Karpas-422 (cell line): ENCODE data around the gene AATK. TPM values are rescaled to one million over a fixed set of nuclear protein-coding genes. Genes with fewer than 3 reads are reported as not detected.
A peak's percentile ranks its signal among the peaks of the same experiment; 100 is the strongest.
"Not testable (repeated sequence)": the region's sequence is repeated elsewhere in the genome, so short reads cannot be mapped to it uniquely, and the experiment has no call there.

Experiments used
- DNase-seq: peaks from one replicate; pipeline ENCODE4 v3.0.0-alpha.2; 2015
- H2AFZ ChIP-seq: fragments of 200-600 bp; sonication (generic); 2 replicates; pipeline ENCODE4 v1.6.1; 2014; ENCODE audit warnings: antibody characterized with exemption, low read length, mixed read lengths
- H3K27ac ChIP-seq: fragments of 200-600 bp; sonication (generic); 2 replicates; pipeline ENCODE4 v1.5.1; 2014; ENCODE audit warnings: mild to moderate bottlenecking, low read length, moderate library complexity
- H3K27me3 ChIP-seq: fragments of 200-600 bp; sonication (generic); 2 replicates; pipeline ENCODE4 v1.6.1; 2014; ENCODE audit warnings: low read length, mixed read lengths
- H3K36me3 ChIP-seq: fragments of 200-600 bp; sonication (generic); 2 replicates; pipeline ENCODE4 v1.6.1; 2014; ENCODE audit warnings: low read length, mixed read lengths; ENCODE audit not compliant: insufficient read depth
- H3K4me1 ChIP-seq: fragments of 200-600 bp; sonication (generic); 2 replicates; pipeline ENCODE4 v1.6.1; 2014; ENCODE audit warnings: mild to moderate bottlenecking, low read length, mixed read lengths
- H3K4me2 ChIP-seq: fragments of 200-600 bp; sonication (generic); 2 replicates; pipeline ENCODE4 v1.6.1; 2014; ENCODE audit warnings: low read length, low read depth, mild to moderate bottlenecking; ENCODE audit not compliant: poor library complexity, severe bottlenecking
- H3K4me3 ChIP-seq: fragments of 200-600 bp; sonication (generic); 2 replicates; pipeline ENCODE4 v1.5.1; 2014; ENCODE audit warnings: mild to moderate bottlenecking, antibody characterized with exemption, low read length, mixed read lengths
- H3K79me2 ChIP-seq: fragments of 200-600 bp; sonication (generic); 2 replicates; pipeline ENCODE4 v1.6.1; 2014; ENCODE audit warnings: mild to moderate bottlenecking, low read length, mixed read lengths
- H3K9ac ChIP-seq: fragments of 200-600 bp; sonication (generic); 2 replicates; pipeline ENCODE4 v1.6.0; 2014; ENCODE audit warnings: low read length
- H3K9me2 ChIP-seq: fragments of 200-600 bp; sonication (generic), shearing (Covaris generic); replicated peaks from 2 replicates; pipeline ENCODE4 v1.6.0; 2014; ENCODE audit warnings: mild to moderate bottlenecking, low read length, moderate library complexity; ENCODE audit not compliant: insufficient read depth
- H3K9me3 ChIP-seq: fragments of 300-700, 200-600 bp; sonication (generic); 2 replicates; pipeline ENCODE4 v1.6.1; 2014; ENCODE audit warnings: low read length, mixed read lengths
- H4K20me1 ChIP-seq: fragments of 200-600 bp; sonication (generic); 2 replicates; pipeline ENCODE4 v1.6.1; 2014; ENCODE audit warnings: mild to moderate bottlenecking, antibody characterized with exemption, low read length, low read depth; ENCODE audit not compliant: insufficient read depth
- total RNA-seq: library from RNA; depleted of rRNA; stranded (reverse); fragments of >200 nt; shearing (Covaris generic); gene quantifications from 2 replicates; pipeline ENCODE4 v1.2.3, GENCODE V29; 2014; ENCODE audit warnings: low replicate concordance

Gene AATK
- total RNA-seq, 1 experiment from 2014 or later, result not detected

DNA sequence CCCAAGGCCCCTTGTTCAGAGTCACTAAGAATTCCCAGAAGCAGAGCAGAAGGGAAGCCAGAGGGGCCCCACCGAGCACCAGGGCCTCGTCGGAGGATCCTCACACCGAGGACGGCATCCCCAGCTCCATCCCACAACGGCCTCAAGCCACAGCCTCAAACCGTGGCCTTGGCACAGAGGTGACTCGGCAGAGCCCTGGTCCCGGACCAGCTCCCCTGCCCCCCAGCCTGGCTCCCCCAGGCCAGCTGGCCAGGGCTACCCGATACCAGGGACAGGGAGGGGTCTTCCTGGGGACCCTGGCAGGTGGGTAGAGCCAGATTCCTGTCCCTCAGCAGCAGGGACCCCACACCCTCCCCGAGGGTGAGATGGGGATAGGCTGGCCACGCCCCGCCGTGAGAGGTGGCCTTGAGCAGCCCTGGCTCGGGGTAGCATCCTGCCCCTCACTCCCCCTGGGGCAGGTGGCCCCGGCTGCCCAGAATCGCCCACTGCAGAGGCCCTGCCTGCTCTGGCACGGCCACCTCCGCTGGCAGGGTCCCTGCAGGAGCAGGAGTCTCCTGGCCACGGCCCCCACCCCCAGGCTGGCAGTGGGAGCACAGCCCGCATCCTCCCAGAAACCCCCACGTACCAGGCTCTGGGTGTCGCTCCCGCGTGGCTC is 6.3 kb downstream of the AATK start:
- Histone ChIP-seq H3K4me1 (no peaks in the 10 kb centered on the region), H3K27me3 (no peaks in the 10 kb centered on the region), H3K9me2 (no peaks in the 10 kb centered on the region), H2AFZ (no peak overlapping the region), H4K20me1 (no peaks in the 10 kb centered on the region), H3K9ac (no peak overlapping the region), H3K36me3 (no peaks in the 10 kb centered on the region), H3K4me3 (no peak overlapping the region), H3K4me2 (no peak overlapping the region), H3K9me3 (no peaks in the 10 kb centered on the region), H3K79me2 (no peaks in the 10 kb centered on the region), H3K27ac (no peak overlapping the region)
- DNase-seq, result no peak

DNA sequence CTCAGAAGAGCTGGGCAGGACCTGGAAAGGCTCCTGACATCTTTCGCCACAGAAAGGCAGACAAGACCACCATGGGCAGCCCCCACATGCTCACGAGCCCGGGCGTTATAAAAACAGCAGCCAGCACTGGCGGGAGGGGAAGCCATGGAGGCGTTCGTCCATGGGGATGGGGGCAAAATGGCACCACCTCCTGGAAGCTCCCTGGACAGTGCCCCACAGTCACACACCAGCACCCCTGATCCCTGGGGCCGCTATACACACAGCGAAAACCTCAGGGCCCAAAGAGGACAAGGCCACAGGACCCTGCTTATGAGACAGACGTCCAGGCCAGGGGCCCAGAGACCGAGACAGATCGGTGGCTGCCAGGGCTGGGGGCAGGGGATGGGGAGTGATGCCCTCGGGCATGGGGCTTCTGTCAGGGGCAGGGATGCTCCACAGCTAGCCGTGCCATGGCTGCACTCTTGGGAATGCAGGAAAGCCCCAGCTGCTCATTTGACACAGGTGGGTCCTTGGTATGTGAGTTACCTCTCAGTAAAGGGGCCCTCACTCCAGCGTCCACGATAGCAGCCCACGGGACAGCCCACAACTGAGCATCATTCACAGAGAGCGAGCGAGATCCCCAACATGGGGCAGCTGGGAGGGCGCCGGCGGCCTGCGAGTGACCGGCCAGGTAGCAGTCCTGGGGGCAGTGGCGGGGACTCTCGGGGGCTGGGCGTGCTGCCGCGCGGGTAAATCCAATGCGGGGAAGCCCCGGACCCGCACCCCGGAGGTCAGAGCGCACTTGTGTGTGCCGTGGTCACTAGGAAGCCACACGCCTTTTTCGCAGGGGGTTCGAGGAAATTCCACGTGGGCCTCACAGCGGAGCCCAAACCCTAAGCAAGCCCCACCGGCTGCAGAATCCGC is 7.1 kb downstream of the AATK start:
- Histone ChIP-seq H3K4me3 (no peak overlapping the region), H2AFZ (no peak overlapping the region), H3K9ac (no peak overlapping the region), H3K9me3 (no peaks in the 10 kb centered on the region), H4K20me1 (no peaks in the 10 kb centered on the region), H3K4me1 (no peaks in the 10 kb centered on the region; the same call in 1 of the 2 replicates), H3K79me2 (no peaks in the 10 kb centered on the region), H3K9me2 (no peaks in the 10 kb centered on the region), H3K27me3 (no peaks in the 10 kb centered on the region), H3K27ac (no peak overlapping the region), H3K36me3 (no peaks in the 10 kb centered on the region), H3K4me2 (no peak overlapping the region)
- no peak for DNase-seq

DNA sequence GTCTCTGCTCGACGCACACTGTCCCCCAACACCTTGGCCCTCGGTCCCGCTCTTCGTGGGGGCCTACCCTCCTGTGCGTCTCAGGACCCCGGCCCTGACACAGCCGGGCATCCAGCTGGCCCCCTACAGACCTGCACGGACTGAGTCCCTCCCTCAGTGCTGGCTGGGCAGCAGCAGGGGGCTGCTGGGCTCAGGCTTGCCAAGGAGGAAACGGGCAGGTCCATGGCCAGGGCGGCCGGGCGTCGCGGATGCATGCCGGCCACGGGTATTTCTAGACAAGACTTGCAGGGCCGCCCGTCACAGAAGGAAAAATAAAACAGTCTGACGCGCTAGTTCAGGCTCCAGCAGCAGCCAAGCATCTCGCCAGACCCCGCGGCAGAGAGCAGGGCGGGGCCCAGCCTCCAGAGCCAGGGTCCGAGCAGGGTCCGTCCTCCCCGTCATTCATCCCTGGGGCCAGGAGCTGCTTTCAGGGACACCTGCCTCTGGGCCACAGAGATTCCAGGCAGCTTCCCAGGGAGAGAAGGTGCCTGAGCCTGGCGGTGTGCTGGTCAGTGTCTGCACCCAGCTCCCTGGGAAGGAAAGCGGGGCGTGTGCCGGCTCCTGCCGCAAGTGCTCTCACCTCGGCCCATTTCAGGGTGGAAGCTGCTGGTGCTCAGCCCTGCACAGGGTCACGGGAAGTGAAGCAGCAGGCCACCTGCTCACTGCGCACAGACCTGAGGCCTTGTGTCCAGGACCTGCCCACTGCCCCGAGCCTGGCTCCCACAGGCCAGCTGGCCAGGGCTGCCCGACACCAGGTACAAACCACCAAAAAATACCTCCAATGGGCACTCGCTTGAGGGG is 8.0 kb downstream of the AATK start:
- no peak for DNase-seq
- H3K9me2 ChIP-seq, result no peaks in the 10 kb centered on the region

DNA sequence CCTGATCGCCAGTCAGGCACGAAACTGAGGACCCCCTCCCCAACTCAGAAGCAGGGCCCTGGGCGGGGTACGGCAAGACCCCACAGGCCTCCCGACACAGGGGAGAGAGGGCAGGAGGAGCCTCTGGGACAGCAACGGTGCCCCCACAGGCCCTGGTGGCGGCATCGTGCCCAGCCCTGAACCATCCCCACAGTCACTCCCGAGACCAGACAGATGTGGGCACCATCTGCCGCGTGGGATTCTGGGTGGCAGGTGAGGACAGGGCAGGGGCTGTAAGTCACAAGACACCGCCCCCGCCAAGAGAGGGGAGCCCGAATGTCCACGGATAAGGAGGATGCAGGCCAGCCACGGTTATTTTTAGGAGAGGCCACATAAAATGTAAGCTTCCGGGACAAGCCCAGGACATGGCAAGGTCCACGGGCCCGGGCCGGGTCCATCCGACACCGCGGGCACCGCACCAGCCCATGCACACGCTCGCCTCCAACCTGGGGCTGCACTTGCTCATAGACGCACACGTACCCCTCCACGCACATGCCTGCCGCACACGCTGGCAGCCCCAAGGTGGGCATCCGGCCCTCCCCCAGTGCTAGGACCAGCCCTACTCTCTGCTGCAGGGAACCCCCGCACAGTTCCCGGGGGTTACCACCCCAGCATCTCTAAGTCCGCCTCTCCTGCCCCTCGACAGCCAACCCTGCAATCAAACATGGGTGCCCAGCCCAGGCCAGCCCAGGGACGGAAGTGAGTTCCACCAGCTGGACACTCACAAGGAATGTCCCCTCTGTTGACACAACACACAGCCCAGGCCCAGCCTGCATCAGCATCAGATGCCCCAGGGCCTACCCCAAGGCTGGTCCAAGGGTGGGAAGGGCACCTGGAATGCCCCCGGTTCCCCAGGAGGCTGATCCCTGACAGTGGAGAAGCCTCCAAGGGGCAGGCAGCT is 8.9 kb downstream of the AATK start:
- no peak overlapping the region for H3K4me2 ChIP-seq
- H3K79me2 ChIP-seq, result no peaks in the 10 kb centered on the region
- no peaks in the 10 kb centered on the region for H3K36me3 ChIP-seq
- H3K9me2 ChIP-seq, result no peaks in the 10 kb centered on the region
- no peak overlapping the region for H3K27ac ChIP-seq
- no peak overlapping the region for H3K4me3 ChIP-seq
- no peak overlapping the region for H3K9ac ChIP-seq
- peaks cover 9% of the 10 kb centered on the region for H3K4me1 ChIP-seq
- no peak for DNase-seq
- no peaks in the 10 kb centered on the region for H3K27me3 ChIP-seq
- H2AFZ ChIP-seq, result no peak overlapping the region
- H4K20me1 ChIP-seq, result no peaks in the 10 kb centered on the region
- no peaks in the 10 kb centered on the region for H3K9me3 ChIP-seq

More for the DNA sequence above, 8.0 kb downstream of the AATK start:
- no peaks in the 10 kb centered on the region for H3K36me3 ChIP-seq
- H2AFZ ChIP-seq, result no peak overlapping the region
- no peaks in the 10 kb centered on the region for H3K27me3 ChIP-seq
- no peak overlapping the region for H3K4me2 ChIP-seq
- H3K79me2 ChIP-seq, result no peaks in the 10 kb centered on the region
- H3K4me3 ChIP-seq, result no peak overlapping the region
- H3K27ac ChIP-seq, result no peak overlapping the region
- H3K4me1 ChIP-seq, result peaks cover 7% of the 10 kb centered on the region
- no peak overlapping the region for H3K9ac ChIP-seq
- no peaks in the 10 kb centered on the region for H3K9me3 ChIP-seq
- no peaks in the 10 kb centered on the region for H4K20me1 ChIP-seq

DNA sequence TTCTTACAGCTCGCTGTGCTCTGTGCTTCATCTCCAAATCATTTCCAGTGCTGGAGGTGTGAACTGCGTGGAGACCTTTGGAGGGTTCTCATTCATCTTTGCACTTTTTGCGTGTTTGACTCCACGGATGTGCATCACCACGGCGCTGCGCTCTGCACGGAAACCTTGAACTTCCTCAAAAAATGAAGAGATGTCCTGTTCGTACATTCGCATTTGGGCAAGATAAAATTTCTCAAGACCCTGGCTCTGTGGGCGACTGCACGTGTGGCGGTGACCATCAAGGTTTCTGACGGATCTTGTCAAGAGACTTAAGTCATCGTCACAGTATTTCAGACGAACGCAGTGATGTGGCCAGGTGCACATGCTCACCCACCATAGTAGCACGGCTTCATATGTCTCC is 11.1 kb downstream of the AATK start:
- Histone ChIP-seq H3K4me1 (peaks cover 9% of the 10 kb centered on the region), H3K9me3 (no peaks in the 10 kb centered on the region)

DNA sequence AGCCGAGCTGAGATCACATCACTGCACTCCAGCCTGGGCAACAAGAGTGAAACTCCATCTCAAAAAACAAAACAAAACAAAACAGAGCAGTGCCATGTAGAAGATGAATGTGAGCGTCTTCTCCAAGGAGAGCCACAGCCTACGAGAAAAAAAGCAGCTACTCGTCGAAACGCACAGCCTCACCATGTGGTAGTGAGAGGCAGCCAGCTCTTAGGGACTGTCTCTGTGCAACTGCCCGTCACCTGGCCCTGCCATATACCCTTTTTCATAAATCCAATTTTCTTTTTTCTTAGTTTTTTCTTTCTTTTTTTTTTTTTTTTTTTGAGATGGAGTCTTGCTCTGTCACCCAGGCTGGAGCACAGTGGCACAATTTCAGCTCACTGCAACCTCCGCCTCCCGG is 12.0 kb downstream of the AATK start:
- H3K79me2 ChIP-seq, H3K27ac ChIP-seq, H3K9me3 ChIP-seq, DNase-seq, H3K4me3 ChIP-seq, H3K36me3 ChIP-seq, H3K9me2 ChIP-seq, H3K27me3 ChIP-seq, H3K9ac ChIP-seq, H2AFZ ChIP-seq, H3K4me1 ChIP-seq, H3K4me2 ChIP-seq, H4K20me1 ChIP-seq: not testable (repeated sequence)

More for the DNA sequence above, 11.1 kb downstream of the AATK start:
- no peak overlapping the region for H3K4me2 ChIP-seq
- no peaks in the 10 kb centered on the region for H3K27me3 ChIP-seq
- H2AFZ ChIP-seq, result no peak overlapping the region
- H3K9ac ChIP-seq, result no peak overlapping the region
- H3K9me2 ChIP-seq, result no peaks in the 10 kb centered on the region
- no peaks in the 10 kb centered on the region for H3K36me3 ChIP-seq
- H4K20me1 ChIP-seq, result no peaks in the 10 kb centered on the region
- no peaks in the 10 kb centered on the region for H3K79me2 ChIP-seq
- no peak overlapping the region for H3K4me3 ChIP-seq
- no peak for DNase-seq
- H3K27ac ChIP-seq, result no peak overlapping the region

DNA sequence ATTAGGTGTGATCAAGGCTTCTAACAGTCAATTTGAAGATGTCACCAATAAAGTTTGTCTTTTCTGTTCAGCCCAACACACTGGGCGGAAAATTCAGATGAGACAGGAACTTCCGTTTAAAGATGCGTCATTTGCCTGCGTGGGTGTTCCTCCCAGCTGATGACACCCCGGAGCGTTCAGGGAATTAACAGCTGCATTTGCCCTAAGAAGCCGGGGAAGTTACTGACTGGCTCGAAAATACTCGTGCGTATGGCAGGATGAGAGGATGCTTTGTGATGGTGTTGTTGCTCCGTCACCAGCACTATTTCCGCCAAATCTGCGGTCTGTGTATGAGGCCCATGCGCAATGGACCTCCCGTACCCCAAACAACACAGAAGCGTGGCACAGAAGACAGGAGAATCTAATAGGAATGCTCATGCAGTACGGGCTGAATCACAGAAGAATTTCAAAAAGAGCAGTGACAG is 12.6 kb downstream of the AATK start:
- H4K20me1 ChIP-seq, result no peaks in the 10 kb centered on the region
- peak overlapping the region; percentile 44; the same call in 1 of the 2 replicates for H2AFZ ChIP-seq
- peaks cover 9% of the 10 kb centered on the region for H3K4me1 ChIP-seq
- no peak overlapping the region for H3K9ac ChIP-seq
- peak overlapping the region; percentile 50 for H3K4me2 ChIP-seq
- H3K79me2 ChIP-seq, result no peaks in the 10 kb centered on the region
- no peaks in the 10 kb centered on the region for H3K9me3 ChIP-seq
- H3K4me3 ChIP-seq, result peak overlapping the region; percentile 15; the same call in 1 of the 2 replicates
- no peaks in the 10 kb centered on the region for H3K9me2 ChIP-seq
- H3K27ac ChIP-seq, result no peak overlapping the region
- peak; percentile 86 for DNase-seq
- H3K36me3 ChIP-seq, result no peaks in the 10 kb centered on the region
- no peaks in the 10 kb centered on the region for H3K27me3 ChIP-seq
